PC-3 (cell line): Measurements from ENCODE around the gene SLC9A9. TPM values are rescaled to one million over a fixed set of nuclear protein-coding genes. Genes with fewer than 3 reads are reported as not detected.

Experiments
- ATAC-seq: fragments of 200-7000 bp; cut with Tn5 transposase; 2 replicates; pipeline ENCODE4 v1.9.1; 2020; ENCODE audit warnings: mild to moderate bottlenecking, moderate library complexity
- BruUV-seq: library from RNA; stranded (reverse); fragments of 400-500 nt; replicated peaks from 2 replicates; lab custom pipeline; 2021; lab: Mats Ljungman, UMichigan
- CTCF ChIA-PET: fragments of 300-600 bp; sonication (Branson Sonifier 250); formaldehyde crosslinking; loops from one replicate; lab custom pipeline; 2022; ENCODE audit warnings: antibody characterized with exemption; lab: Charles Lee
- POLR2A ChIA-PET: fragments of 300-600 bp; sonication (Branson Sonifier 250); formaldehyde crosslinking; loops from one replicate; lab custom pipeline; 2022; ENCODE audit warnings: antibody characterized with exemption; ENCODE audit not compliant: unreplicated experiment; lab: Charles Lee
- DNase-seq: peaks from one replicate; pipeline ENCODE4 v3.0.0-alpha.2; 2015
- H2AFZ ChIP-seq: fragments of 300-600 bp; sonication (generic); 2 replicates; pipeline ENCODE4 v1.6.0; 2016; ENCODE audit warnings: antibody characterized with exemption, low read length
- H3F3A ChIP-seq: fragments of 300-600 bp; sonication (generic); one replicate; pipeline ENCODE4 v1.6.0; 2017; ENCODE audit warnings: antibody characterized with exemption, low read length, control low read depth, mild to moderate bottlenecking; ENCODE audit not compliant: unreplicated experiment
- H3K27ac ChIP-seq: fragments of 300-600 bp; sonication (generic); 2 replicates; pipeline ENCODE4 v1.5.1; 2016; ENCODE audit warnings: mild to moderate bottlenecking, low read length
- H3K27me3 ChIP-seq: fragments of 300-600 bp; sonication (generic); 2 replicates; pipeline ENCODE4 v1.6.1; 2016; ENCODE audit warnings: low read length, mixed read lengths
- H3K36me3 ChIP-seq: fragments of 300-600 bp; sonication (generic); 2 replicates; pipeline ENCODE4 v1.6.1; 2016; ENCODE audit warnings: low read depth, mixed run types, low read length, mixed read lengths
- H3K4me1 ChIP-seq: fragments of 300-600 bp; sonication (generic); 2 replicates; pipeline ENCODE4 v1.5.1; 2016; ENCODE audit warnings: low read length; ENCODE audit not compliant: insufficient read depth
- H3K4me2 ChIP-seq: fragments of 300-600 bp; sonication (generic); 2 replicates; pipeline ENCODE4 v1.6.0; 2016; ENCODE audit warnings: low read length
- H3K4me3 ChIP-seq: fragments of 300-600 bp; sonication (generic); 2 replicates; pipeline ENCODE4 v1.5.1; 2016; ENCODE audit warnings: mild to moderate bottlenecking, low read length, mixed read lengths
- H3K79me2 ChIP-seq: fragments of 300-600 bp; sonication (generic); 2 replicates; pipeline ENCODE4 v1.6.1; 2017; ENCODE audit warnings: low read length, mixed read lengths
- H3K9ac ChIP-seq: fragments of 300-600 bp; sonication (generic); 2 replicates; pipeline ENCODE4 v1.6.0; 2016; ENCODE audit warnings: mild to moderate bottlenecking, low read length
- H3K9me2 ChIP-seq: fragments of 300-600 bp; sonication (generic); replicated peaks from 2 replicates; pipeline ENCODE4 v1.6.1; 2016; ENCODE audit warnings: mixed run types, low read length, mixed read lengths
- H3K9me3 ChIP-seq: fragments of 300-600 bp; sonication (generic); 2 replicates; pipeline ENCODE4 v1.6.1; 2016; ENCODE audit warnings: low read length, mixed read lengths
- H4K20me1 ChIP-seq: fragments of 300-600 bp; sonication (generic); 2 replicates; pipeline ENCODE4 v1.6.1; 2016; ENCODE audit warnings: low read length, mixed read lengths
- CTCF ChIP-seq: fragments of 300-600 bp; sonication (generic); conservative IDR thresholded peaks from 2 replicates; pipeline ENCODE4 v1.5.1; 2017; ENCODE audit warnings: antibody characterized with exemption, low read depth, mild to moderate bottlenecking, low read length
- EZH2 ChIP-seq: fragments of 300-600 bp; sonication (generic); IDR thresholded peaks from one replicate; pipeline ENCODE4 v1.6.1; 2017; ENCODE audit warnings: antibody characterized with exemption, mild to moderate bottlenecking, low read length; ENCODE audit not compliant: unreplicated experiment
- EZH2phosphoT487 ChIP-seq: fragments of 300-600 bp; sonication (generic); IDR thresholded peaks from 2 replicates; pipeline ENCODE4 v1.6.1; 2018; ENCODE audit warnings: mild to moderate bottlenecking, antibody characterized with exemption, low read length, borderline replicate concordance
- intact Hi-C: fragments of 100-400 bp; cut with micrococcal nuclease; formaldehyde crosslinking; loops from 2 replicates; pipeline ENCODE4 v1.9.0; 2023
- total RNA-seq: library from RNA; depleted of rRNA; stranded (reverse); fragments of >200 nt; gene quantifications from 2 replicates; pipeline ENCODE4 v1.2.3, GENCODE V29; 2014

The SLC9A9 gene
- total RNA-seq, 1 experiment from 2014 or later, result 0.07 TPM

- DNase-seq (no peak), ATAC-seq (no peak)
- ChIA-PET POLR2A (no interaction called here), CTCF (no interaction called here)
- Histone ChIP-seq H3K9ac (no peak overlapping the region), H3F3A (no peaks in the 10 kb centered on the region), H3K4me1 (no peaks in the 10 kb centered on the region), H3K79me2 (no peaks in the 10 kb centered on the region), H3K9me3 (no peaks in the 10 kb centered on the region), H3K27me3 (no peaks in the 10 kb centered on the region), H2AFZ (no peak overlapping the region), H4K20me1 (no peaks in the 10 kb centered on the region), H3K9me2 (no peaks in the 10 kb centered on the region), H3K27ac (no peak overlapping the region), H3K4me2 (no peak overlapping the region), H3K36me3 (no peaks in the 10 kb centered on the region), H3K4me3 (no peak overlapping the region)
- intact Hi-C loops, result no loop called here
- BruUV-seq, result no TSS peak
- TF ChIP-seq EZH2 (no peak), EZH2phosphoT487 (no peak), CTCF (no peak)
Measured at GRCh38 chr3:143613226-143613625, 235.0 kb downstream of the SLC9A9 start.

- Histone ChIP-seq H2AFZ (no peak overlapping the region), H3K79me2 (no peaks in the 10 kb centered on the region), H3K9ac (no peak overlapping the region), H4K20me1 (no peaks in the 10 kb centered on the region), H3K4me3 (no peak overlapping the region), H3F3A (no peaks in the 10 kb centered on the region), H3K27ac (no peak overlapping the region), H3K36me3 (no peaks in the 10 kb centered on the region), H3K4me2 (no peak overlapping the region), H3K9me3 (no peaks in the 10 kb centered on the region), H3K4me1 (no peaks in the 10 kb centered on the region), H3K27me3 (no peaks in the 10 kb centered on the region), H3K9me2 (no peaks in the 10 kb centered on the region)
- DNase-seq (no peak), ATAC-seq (no peak)
- no TSS peak for BruUV-seq
- POLR2A ChIA-PET, result no interaction called here
- CTCF ChIA-PET, result no interaction called here
- TF ChIP-seq EZH2phosphoT487, result no peak
- TF ChIP-seq CTCF, result no peak
- no peak for TF ChIP-seq EZH2
- intact Hi-C loops, result no loop called here
Measured at GRCh38 chr3:143612541-143612940, 235.7 kb downstream of the SLC9A9 start.

GRCh38 chr3:143608966-143609365 is 239.3 kb downstream of the SLC9A9 start:
- Histone ChIP-seq H3K36me3 (no peaks in the 10 kb centered on the region), H3K9me3 (no peaks in the 10 kb centered on the region), H3K4me1 (no peaks in the 10 kb centered on the region), H3K79me2 (no peaks in the 10 kb centered on the region), H4K20me1 (no peaks in the 10 kb centered on the region), H3K27me3 (no peaks in the 10 kb centered on the region), H3K9me2 (no peaks in the 10 kb centered on the region), H3K9ac (no peak overlapping the region), H3K4me2 (no peak overlapping the region), H3K27ac (no peak overlapping the region), H3K4me3 (no peak overlapping the region), H2AFZ (no peak overlapping the region), H3F3A (no peaks in the 10 kb centered on the region)
- TF ChIP-seq EZH2, result no peak
- no peak for TF ChIP-seq CTCF
- TF ChIP-seq EZH2phosphoT487, result no peak
- BruUV-seq, result no TSS peak
- intact Hi-C loops, result no loop called here
- no peak for DNase-seq
- no peak for ATAC-seq
- ChIA-PET POLR2A (no interaction called here), CTCF (no interaction called here)
